DMS153 treated with DMSO at 0.1 percent for 48 hours (cell line): Measurements from ENCODE around the gene TANC1.
"Not testable (repeated sequence)": the region's sequence is repeated elsewhere in the genome, so short reads cannot be mapped to it uniquely, and the experiment has no call there.

Experiments used
- DNase-seq: peaks from one replicate; lab custom pipeline; 2025; ENCODE audit not compliant: unreplicated experiment; lab: John Stamatoyannopoulos, UW

TANC1 gene

GRCh38 chr2:159082119-159082518 lies 113.7 kb downstream of the TANC1 start:
- DNase-seq, result no peak

DNA sequence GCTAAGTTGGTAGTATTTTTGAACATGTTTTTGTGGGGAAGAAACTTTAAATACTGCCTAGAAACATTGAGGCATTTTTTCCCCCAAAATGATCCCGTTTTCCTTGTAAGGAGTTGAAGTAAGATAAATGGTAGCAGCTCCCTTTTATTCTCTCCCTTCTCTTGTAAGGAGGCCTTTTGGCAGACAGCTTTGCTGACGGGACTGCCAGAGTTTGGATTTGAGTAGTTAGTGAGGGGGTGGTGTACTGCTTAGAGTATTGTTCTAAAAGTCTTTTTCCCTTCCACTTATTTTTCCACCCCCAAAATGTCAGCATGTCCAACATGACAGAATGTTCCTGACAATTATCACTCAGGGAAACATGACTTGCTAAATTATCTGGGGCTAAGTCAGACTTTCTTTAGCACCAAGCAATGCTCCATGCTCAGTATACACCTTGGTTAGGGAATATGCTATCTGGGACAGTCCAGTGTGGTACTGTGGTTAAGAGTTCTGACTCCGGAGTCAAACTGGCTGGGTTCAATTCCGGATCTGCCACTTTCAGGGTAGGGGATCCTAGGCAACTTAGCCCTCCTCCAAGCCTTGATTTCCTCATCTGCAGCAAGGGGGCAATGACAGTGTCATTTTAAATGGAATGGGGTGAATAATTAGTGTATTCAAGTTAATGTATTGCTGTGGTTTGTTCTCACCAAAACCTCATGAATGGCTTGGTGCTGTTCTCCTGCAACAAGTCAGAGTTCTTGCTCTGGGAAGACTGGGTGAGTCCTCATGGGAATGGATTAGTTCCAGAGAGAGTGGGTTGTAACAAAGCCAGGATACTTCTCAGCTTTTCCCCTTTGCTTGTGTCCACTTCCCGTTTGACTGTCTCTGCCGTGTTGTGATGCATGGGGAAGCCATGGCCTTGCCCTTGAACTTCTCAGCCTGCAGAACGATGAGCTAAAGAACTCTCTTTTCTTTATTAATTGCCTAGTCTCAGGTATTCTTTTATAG lies 116.2 kb downstream of the TANC1 start:
- DNase-seq, result no peak

DNA sequence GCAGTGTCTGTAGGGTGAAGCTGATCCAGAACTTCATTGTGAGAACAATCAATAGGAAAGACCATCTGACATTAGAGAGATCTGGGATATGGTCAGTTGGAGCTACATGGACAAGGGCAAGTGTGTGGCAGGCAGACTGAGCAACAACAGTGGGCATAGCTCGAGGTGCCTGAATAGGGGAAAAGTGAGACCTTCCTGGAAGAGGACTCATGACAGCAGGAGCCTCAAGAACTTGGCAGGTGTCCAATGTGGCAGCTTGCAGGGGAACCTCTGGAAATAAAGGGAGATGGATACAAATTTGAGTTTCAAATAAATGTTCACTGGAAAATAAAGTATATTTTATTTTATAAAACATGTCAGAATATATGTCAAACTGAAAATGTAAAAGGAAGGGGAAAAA lies 117.9 kb downstream of the TANC1 start:
- DNase-seq, result no peak

DNA sequence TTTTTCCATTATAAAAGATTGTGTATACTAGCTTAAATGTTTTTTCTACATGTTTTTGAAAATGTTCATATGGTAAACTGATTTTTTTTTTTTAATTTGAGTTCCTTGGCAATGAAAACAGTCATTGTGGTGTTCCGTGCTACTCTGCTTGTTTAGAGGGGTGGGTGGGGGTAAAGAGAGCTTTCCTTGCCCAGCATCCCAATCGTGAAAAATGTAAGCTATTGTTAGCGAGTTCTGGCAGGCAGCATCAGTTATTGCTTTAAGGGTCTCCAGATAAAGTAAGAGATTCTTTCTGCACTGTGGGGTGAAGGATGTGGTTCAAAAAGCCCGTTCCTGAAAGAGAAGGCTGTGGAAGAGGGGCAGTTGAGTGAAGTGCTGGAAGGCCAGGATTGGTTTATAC lies 118.4 kb downstream of the TANC1 start:
- DNase-seq, result no peak

DNA sequence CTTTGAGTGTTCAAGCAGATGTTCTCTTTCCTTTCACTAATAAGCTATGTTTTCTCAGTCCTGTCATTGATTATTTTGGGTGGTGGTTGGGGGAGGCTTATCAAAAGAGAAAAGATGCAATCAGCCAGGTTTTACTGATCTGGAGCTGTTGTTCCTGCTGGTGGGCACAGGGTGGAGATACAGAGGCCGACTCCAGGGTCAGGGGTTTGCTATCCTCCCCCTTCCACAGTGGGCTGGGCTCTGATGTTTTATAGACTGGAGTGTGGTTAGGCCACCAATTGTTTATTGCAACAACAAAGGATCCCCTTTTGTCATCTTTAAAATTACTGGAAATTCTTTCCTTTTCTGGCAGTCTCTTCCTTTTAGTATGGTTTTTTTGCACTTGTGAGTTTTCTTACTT lies 120.5 kb downstream of the TANC1 start:
- no peak for DNase-seq

DNA sequence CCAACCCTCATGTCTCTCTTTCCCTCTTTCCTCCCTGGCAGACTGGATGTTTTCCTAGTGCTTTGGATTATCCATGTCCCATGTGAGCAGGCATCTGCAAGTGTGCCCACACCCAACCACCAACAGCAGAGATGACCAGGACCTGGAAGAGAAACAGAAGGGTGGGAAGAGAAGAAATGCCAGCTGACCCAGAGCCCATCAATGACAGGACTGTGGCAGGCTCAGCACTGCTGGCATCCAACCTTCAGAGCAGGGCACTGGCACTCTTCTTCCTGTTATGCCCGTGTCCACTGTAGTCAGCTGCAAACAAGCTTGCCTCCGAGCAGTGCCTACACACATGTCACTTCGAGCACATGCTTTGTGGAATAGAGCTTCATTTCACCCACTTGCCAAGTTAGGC lies 121.1 kb downstream of the TANC1 start:
- no peak for DNase-seq

- no peak for DNase-seq
Observed at GRCh38 chr2:159090514-159091201, 122.2 kb downstream of the TANC1 start.

- DNase-seq, result no peak
Observed at GRCh38 chr2:159091381-159091780, 122.9 kb downstream of the TANC1 start.

GRCh38 chr2:159091976-159092375 lies 123.5 kb downstream of the TANC1 start:
- no peak for DNase-seq

DNA sequence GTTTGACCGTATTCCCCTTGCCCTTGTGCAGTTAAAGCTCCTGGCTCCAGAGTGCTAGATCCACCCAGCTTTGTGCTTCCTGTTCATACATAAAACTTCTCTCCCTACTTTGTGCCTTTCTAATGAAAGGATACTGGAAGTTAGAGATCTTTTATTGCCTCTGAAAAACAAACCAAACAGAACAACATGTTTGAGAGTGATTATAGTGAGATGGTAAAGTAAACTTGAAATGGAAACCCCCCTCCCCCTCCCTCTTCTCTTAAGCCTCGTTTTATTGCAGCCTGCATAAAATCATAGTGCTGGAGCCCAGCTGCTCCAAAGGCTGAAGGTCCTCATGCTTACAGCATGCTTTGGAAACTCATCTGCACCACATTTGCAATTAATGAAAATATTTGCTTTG lies 125.1 kb downstream of the TANC1 start:
- peak; percentile 89 for DNase-seq

GRCh38 chr2:159094173-159094737 lies 125.8 kb downstream of the TANC1 start:
- DNase-seq, result no peak

DNA sequence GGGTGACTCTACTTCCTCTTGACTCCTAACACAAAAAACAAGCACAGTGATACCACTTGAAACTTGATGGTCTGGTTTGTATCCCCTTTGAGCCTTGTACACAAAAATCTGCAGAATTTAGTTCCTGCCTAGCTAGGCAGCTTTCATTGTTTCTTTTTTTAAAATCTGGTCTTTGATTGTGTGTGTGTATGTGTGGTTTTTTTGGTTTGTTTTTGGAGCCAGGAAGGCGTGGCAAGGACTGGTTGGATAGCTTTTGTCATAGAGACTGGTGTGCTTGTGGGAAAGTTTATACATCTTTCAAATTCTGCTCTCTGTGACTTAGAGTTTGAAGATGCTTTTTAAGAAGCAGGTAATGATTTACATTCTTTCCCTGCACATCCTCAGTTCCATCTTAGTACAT lies 127.4 kb downstream of the TANC1 start:
- no peak for DNase-seq

- DNase-seq, result not testable (repeated sequence)
Observed at GRCh38 chr2:159096302-159096855, 127.9 kb downstream of the TANC1 start.

- no peak for DNase-seq
Observed at GRCh38 chr2:159096901-159097300, 128.5 kb downstream of the TANC1 start.

DNA sequence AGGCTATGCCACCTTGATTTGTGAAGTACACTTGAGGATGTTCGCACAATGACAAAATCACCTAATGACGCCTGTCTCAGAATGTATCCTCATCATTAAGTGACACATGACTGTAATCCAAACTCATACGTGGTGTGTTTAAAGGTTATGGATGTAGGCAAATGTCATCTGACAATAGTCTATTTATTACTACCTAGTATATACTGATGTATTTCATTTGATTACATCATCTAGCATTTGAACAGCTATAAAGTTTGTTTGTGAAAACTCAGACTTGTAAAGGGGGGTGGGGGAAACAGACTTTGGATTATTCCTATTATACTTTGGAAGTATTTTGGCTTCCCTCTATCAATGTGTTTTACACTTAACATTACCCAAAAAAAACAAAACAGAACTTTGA lies 129.9 kb downstream of the TANC1 start:
- no peak for DNase-seq

- no peak for DNase-seq
Observed at GRCh38 chr2:159098921-159099411, 130.5 kb downstream of the TANC1 start.

DNA sequence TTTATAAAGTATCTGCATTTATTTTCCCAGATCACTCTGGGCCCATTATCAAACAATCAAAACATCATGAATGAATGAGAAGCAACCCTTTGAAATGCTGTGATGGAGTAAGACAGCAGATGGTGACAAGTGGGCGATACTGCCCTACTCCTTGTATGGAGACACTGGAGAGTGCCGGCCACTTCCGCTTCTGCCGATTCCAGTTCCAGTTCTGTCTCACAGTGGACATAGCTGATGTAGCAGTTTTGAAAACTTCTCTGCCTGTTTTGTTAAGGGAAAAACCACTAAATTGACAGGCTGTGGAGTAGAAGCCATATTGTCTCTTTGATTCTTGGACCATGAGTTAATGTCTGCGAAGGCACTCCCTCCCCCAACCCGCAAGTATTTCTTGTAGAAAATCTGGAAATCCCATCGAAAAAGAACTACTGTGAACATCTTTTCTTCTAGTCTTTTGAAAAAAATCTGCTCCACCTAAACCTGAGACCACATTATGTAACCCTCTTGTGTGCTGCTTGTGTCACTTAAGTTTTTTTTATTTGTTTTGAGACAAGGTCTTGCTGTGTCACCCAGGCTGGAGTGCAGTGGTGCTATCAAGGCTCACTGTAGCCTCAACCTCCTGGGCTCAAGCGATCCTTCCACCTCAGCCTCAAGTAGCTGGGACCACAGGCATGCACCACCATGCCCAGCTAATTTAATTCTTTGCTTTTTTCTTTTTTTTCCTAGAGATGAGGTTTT lies 133.5 kb downstream of the TANC1 start:
- no peak for DNase-seq

- DNase-seq, result no peak
Observed at GRCh38 chr2:159103411-159103810, 135.0 kb downstream of the TANC1 start.

DNA sequence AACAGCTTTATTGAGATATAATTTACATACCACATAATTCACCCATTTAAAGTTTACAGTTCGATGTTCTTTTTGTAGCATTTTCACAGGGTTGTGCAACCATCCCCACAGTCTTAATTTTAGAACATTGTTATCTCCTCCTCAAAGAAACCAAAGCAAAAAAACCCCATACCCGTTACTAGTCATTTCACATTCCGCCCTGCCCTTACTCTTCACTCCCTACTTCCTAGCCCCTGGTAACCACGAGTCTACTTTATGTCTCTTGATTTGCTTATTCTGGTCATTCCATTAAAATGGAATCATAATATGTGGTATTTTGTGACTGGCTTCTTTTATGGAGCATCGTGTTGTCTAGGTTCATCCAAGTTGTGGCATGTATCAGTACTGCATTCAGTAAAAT lies 137.7 kb downstream of the TANC1 start:
- DNase-seq, result no peak

DNA sequence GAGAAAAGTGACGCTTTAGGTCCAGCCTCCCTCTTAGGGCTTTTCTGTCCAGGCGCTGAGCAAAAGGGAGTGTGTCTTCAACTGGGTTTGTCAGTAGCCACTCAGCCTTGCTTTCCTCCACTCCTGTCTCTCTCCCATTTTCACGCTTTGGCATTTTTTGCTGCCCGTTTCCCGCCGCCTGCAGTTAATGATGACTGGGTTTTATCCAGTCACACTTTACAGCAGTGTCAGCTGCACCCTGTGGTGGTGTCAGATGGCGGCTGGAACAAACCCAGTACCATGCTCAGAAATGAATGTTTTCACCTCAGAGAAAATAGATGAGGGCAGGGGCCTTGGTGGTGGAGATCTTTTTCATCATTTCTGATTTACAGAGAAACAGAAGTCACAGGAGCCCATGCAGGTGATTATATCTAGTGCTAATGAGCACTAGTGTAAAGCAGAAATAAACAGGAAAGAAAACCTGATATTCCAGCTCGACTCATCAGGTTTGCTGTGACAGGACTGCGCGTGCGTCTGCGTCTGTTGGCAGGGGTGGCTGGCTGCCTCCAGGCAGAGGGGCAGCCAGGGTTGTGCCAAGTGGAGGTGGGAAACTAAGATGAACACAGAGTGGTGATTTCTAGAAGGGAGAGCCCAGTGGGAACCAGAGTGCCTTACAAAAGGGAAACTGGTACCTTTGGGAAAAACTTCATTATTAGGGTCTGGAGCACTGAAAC lies 139.9 kb downstream of the TANC1 start:
- DNase-seq, result no peak
